Measurements from ENCODE around the gene C19orf81. TPM values are rescaled to one million over a fixed set of nuclear protein-coding genes. Genes with fewer than 3 reads are reported as not detected.

C19orf81 gene
- total and polyA plus RNA-seq, 7 donors = 0.50 to 1.8 (median 1.0) TPM; not detected in 3

- intact Hi-C loops (cut with DNase I) = no loop called here
- H3K27ac ChIP-seq = no peak overlapping the region
- WGBS, 3 donors = 71 to 85% (median 72%) methylated on average over 2 of the region's 2 CpGs
- H3K27me3 ChIP-seq (ENCODE audit: insufficient read depth in 3 of 3, low read length in 2 of 3) = peaks cover 0 to 34% (median 7%) of the 10 kb centered on the region in 3 donors
- DNase-seq = no peak
- H3K9me3 ChIP-seq = no peaks in the 10 kb centered on the region
- no peak for ATAC-seq
- no peaks in the 10 kb centered on the region for H3K36me3 ChIP-seq (ENCODE audit: insufficient read depth in 1 of 2, low read depth in 1 of 2)
- H3K4me1 ChIP-seq = no peaks in the 10 kb centered on the region
- no peak for TF ChIP-seq CTCF (IDR thresholded peaks at IDR 0.05)
- no peak overlapping the region for H3K4me3 ChIP-seq
Observed at GRCh38 chr19:50651174-50651573, 1.9 kb downstream of the C19orf81 start.

- ATAC-seq (no peak), DNase-seq (no peak)
- no peak overlapping the region for H3K4me3 ChIP-seq
- H3K4me1 ChIP-seq = no peaks in the 10 kb centered on the region
- no peaks in the 10 kb centered on the region for H3K36me3 ChIP-seq (ENCODE audit: insufficient read depth in 1 of 2, low read depth in 1 of 2)
- H3K9me3 ChIP-seq = no peaks in the 10 kb centered on the region
- intact Hi-C loops (cut with DNase I) = no loop called here
- no peak overlapping the region for H3K27ac ChIP-seq
- peaks cover 0 to 39% (median 8%) of the 10 kb centered on the region in 3 donors for H3K27me3 ChIP-seq (ENCODE audit: insufficient read depth in 3 of 3, low read length in 2 of 3)
- WGBS, 3 donors = 88 to 91% (median 89%) methylated on average over 6 of the region's 6 CpGs
- TF ChIP-seq CTCF (IDR thresholded peaks at IDR 0.05) = no peak
Observed at GRCh38 chr19:50652722-50653121, 3.5 kb downstream of the C19orf81 start.

GRCh38 chr19:50654882-50655281, 5.6 kb downstream of the C19orf81 start:
- no peak overlapping the region for H3K27ac ChIP-seq
- intact Hi-C loops (cut with DNase I) = no loop called here
- peaks cover 0 to 56% (median 11%) of the 10 kb centered on the region in 3 donors for H3K27me3 ChIP-seq (ENCODE audit: insufficient read depth in 3 of 3, low read length in 2 of 3)
- H3K4me1 ChIP-seq = no peaks in the 10 kb centered on the region
- TF ChIP-seq CTCF (IDR thresholded peaks at IDR 0.05) = no peak
- H3K9me3 ChIP-seq = no peaks in the 10 kb centered on the region
- H3K36me3 ChIP-seq (ENCODE audit: insufficient read depth in 1 of 2, low read depth in 1 of 2) = no peaks in the 10 kb centered on the region
- DNase-seq (no peak), ATAC-seq (no peak)
- no peak overlapping the region for H3K4me3 ChIP-seq

GRCh38 chr19:50657222-50657669, 8.0 kb downstream of the C19orf81 start:
- ATAC-seq (no peak), DNase-seq (no peak)
- H3K4me3 ChIP-seq = no peak overlapping the region
- peaks cover 0 to 62% (median 17%) of the 10 kb centered on the region in 3 donors for H3K27me3 ChIP-seq (ENCODE audit: insufficient read depth in 3 of 3, low read length in 2 of 3)
- H3K4me1 ChIP-seq = no peaks in the 10 kb centered on the region
- no peaks in the 10 kb centered on the region for H3K36me3 ChIP-seq (ENCODE audit: insufficient read depth in 1 of 2, low read depth in 1 of 2)
- WGBS, 3 donors = 39 to 43% (median 42%) methylated on average over 6 of the region's 6 CpGs
- no peaks in the 10 kb centered on the region for H3K9me3 ChIP-seq
- no peak overlapping the region for H3K27ac ChIP-seq
- intact Hi-C loops (cut with DNase I) = no loop called here
- TF ChIP-seq CTCF (IDR thresholded peaks at IDR 0.05) = no peak
